NCI-H460 (cell line): ENCODE results near the gene JAKMIP2. TPM values are rescaled to one million over a fixed set of nuclear protein-coding genes. Genes with fewer than 3 reads are reported as not detected.

ENCODE experiments used
- DNase-seq: peaks from one replicate; pipeline ENCODE4 v3.0.0-alpha.2; 2016; ENCODE audit warnings: low read depth; ENCODE audit errors: extremely low read depth
- total RNA-seq: library from RNA; depleted of rRNA; stranded (reverse); fragments of >200 nt; shearing (Covaris generic); gene quantifications from 2 replicates; pipeline ENCODE4 v1.2.3, GENCODE V29; 2014

Gene JAKMIP2
- total RNA-seq, 1 experiment from 2014 or later: 0.79 TPM

DNA sequence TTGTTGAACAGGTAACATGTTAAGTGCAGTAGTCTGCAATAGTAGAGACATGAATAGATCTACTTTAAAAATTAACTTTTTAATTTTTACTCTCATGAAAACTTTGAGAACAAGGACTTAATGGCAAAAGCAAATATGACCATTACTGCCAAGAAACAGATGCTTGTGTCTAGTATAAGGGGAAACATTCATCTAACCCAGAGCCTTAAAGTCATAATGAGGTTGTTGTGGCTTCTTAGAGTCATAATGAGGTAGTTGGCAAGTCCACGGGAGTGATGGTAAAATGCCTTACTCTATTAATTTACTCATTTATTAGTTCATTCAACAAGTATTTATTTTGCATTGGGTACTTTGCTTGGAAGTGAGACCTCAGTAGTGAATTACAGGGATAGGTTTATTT lies 71.5 kb downstream of the JAKMIP2 start:
- no peak for DNase-seq

DNA sequence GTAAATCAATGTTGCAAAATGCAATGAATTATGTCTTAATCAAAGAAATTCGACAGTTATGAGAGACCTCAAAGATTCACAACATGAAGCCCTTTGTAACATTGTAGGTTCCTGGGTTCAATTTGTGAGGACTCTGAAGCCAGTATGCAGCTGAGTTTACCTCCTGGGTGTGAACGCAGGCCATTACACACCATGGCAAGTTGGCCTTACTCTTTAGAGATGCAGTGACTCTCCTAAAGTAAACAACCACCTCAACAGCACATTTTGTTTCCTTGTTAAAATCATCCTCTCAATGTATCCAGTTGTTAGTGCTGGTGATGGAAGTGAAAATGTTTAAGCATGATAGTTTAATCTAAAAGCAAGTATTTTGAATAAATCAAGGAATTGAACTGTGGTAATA lies 73.8 kb downstream of the JAKMIP2 start:
- no peak for DNase-seq

DNA sequence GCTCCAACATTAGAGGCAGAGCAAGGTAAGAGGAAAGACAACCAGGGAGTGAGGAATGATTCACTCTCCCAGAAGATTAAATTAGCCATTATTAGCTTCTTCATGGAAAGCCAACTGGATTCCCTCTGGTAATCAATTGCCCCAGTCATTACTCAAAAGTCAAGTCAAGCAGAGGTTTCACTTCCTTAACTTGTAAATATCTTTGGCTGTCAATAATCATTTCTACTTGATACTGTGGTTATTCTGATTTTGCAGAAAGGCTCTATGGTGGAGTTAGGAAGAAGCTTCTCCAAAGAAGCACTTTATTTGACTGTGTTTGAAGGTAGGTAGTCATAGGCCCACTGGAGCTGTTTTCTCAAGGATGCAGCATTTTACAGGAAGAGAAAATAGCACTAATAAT lies 78.0 kb downstream of the JAKMIP2 start:
- no peak for DNase-seq

DNA sequence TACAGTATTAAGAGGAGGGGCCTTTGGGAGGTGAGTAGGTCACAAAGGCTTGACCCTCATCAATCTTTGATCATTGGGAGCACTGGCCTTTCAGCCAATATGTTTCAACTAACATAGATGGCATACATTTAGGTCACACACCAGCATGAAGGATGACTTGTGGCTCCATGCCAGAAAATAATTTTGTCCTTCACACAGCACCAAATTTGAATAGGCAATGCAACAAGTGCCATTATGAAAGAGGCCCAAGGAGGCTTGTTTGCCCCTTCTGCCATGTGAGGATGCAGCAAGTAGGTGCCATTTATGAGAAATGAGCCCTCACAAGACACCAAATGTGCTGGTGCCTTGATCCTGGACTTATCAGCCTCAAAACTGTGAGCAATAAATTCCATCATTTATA lies 81.1 kb downstream of the JAKMIP2 start:
- DNase-seq: no peak

DNA sequence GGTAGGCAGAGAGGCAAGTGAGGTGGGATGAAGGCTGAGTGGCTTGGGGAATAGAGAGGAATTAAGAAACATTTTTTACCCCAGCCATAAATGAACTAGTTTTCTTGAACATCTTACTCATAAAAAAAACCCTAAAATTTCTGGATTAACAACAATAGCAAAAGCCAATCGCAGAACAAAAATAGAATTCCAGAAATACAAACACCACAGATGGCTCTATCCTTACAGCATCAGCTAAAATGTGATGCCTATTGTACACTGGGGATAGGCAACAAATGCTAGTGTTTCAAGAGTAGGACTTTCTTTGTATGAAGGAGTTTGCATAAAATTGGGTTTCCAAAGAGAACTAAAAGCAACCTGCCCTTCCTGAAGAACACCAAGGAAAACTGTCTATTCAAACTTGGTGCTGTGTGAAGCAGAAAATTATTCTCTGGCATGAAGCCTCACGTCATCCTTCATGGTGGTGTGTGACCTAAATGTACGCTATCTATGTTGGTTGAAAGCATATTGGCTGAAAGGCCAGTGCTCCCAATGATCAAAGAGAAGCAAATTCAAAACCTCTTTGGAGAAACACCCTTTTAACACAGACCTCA lies 82.9 kb downstream of the JAKMIP2 start:
- DNase-seq: no peak

DNA sequence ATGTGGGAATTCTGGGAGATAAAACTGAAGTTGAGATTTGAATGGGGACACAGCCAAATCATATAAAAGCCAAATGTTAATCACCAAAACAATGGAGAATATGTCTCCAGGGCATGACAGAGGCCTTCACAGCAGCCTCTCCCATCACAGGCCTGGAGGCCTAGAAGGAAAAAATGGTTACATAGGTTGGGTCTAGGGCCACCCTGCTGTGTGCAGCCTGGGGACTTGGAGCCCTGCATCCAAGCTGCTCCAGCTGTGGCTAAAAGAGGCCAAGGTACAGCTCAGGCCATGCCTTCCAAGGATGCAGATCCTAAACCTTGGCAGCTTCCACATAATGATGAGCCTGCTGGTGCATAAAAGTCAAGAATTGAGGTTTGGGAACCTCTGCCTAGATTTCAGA lies 85.1 kb downstream of the JAKMIP2 start:
- DNase-seq: no peak

DNA sequence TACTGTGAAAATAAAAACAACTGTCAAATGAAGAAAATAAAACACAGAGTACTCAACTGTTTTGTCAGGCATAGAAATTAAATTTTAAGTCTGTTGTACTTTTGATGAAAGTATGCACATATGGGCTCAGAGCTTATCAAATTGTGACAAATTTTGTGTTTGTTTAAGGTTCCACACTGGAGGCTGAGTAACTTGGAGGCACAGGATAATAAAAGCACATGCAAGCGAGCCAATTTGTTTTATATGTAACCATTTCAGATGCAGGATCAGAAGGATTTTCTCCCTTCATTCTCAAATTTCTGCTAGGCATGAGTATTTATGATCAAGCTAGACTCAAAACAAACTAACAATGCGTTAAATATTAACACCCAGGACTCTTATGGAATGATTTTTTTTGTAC lies 87.8 kb downstream of the JAKMIP2 start:
- DNase-seq: no peak

DNA sequence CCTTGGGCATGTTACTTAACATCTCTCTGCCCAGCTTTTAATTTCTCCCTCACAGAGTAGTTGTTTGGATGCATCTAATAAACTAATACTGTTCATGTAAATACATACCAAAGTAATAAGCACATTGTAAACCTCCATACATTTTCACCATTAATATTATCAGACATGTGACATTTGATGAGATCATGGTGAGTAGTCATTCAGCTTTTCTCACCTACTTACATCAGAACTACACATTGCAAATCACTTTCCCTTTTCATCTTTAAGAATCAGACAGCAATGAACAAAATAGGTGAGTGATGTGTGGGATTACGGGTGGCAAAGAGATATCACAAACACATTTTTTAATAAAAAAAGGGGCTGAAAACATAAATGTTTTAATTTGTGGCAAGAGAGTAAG lies 89.3 kb downstream of the JAKMIP2 start:
- DNase-seq: no peak

DNA sequence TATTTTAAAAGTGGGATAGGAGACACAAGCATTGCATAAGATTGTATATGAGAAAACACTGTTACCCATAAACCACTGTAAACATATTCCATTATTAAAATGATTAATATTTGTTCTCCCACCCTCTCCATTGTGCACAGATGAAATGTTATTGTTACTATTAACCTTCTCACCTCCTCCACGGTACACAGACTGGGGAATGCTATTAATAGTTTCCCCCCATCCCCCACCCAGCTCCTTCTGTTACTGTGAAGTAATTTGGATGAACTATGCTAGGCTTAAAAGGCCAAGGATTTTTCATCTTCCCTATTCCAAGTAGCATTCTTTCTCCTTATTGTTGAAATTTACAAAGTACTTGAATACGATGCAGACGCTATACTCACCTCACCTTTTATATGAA lies 91.4 kb downstream of the JAKMIP2 start:
- DNase-seq: no peak

DNA sequence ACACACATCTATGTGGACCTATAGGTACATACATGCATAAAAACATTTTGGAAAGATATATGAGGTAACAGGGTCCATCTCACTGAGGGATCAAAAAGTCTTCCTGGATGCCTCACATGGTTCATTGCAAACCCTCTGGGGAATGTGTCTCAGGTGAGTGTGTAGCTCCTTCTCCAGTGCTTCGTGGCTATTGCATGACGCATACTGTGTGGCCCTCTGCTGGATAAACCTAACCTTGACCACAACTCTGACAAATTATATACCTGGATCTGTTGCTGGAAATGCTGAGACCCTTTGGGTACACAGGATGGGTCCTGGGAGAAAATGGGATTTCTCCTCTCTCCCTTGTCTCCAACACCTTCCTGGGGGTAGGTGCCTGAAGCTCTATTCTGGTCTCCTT lies 91.9 kb downstream of the JAKMIP2 start:
- DNase-seq: no peak

DNA sequence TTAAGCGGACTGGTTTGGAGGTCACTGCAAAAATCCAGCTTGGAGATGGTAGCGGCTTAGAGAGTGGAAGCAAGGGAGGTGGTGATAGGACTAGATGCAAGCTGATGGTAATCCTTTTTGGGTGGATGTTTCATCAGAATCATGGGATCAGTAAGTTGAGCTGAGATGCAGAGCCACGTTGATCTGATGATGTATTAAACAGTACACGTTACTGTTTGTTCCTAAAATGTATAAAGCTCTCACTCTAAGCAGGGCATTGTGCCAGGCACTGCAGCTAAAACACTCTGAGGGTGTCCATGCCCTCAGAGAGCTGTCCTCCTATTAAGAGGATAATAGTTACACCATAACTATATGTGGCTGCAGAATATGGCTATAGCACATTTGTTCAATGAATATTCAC lies 93.1 kb downstream of the JAKMIP2 start:
- DNase-seq: no peak

DNA sequence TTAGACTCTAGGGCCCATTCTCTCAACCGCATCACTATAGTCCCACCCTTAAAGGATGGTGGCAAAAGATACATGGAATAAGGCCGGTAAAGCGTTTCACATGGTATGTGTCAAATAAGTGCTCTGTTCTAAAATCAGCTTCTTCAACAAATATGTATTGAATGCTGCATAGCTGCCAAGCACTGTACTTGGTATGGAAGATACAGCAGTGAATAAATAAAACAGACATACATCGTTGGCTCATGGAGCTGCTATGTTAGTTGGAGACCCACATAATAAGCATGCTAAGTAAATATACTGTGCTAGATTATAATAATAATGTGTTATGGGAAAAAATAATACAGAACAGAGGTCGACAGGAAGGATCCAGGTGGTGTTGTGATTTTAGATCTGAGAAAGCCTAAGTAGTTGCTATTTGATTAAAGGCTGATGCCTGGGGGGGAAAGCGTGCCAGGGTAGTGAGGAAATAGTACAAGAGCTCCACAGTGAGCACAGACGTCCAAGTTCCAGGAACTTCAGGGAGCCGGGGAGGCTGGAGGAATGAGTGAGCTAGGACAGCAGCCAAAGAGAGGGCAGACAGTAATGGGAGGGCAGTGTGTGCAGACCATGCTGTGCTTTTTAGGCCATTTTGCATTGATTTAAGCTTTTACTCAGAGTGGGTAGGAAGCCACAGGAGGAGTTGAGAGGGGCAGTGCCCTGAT lies 93.7 kb downstream of the JAKMIP2 start:
- no peak for DNase-seq

DNA sequence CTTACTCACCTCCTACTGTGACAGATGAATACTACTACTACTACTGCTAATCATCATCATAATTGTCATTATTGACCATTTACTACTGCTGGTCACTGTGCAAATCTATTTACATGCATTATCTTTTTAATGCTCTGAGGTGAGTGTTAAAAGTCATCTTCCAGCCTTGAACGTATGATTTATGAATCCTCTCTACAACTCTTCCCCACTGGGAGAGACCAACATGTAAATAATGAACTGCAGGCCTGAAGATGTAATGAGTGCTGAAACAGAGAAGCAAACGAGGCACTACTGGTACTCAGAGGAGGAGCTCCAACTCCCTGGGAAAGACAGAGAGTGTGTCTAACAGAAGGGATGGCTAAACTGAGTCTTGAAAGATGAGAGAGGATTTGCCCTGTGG lies 95.4 kb downstream of the JAKMIP2 start:
- DNase-seq: no peak

DNA sequence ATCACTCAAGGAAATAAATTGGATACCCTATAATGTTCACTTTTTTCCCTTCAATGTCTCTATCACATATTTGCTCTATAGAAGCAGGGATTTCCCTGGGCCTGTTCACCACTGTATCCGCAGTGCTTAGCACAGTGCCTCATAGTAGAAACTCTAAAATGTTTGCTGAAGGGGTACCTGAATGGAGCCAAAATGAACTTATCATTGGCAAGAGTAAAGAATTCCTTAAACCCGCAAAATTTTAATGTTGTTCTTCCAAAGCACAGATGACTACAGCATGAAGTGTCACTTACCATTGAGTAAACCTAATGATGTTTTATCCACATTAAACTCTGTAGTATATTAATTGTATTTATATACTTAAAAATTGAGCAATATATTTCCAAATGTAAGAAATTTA lies 96.1 kb downstream of the JAKMIP2 start:
- no peak for DNase-seq

DNA sequence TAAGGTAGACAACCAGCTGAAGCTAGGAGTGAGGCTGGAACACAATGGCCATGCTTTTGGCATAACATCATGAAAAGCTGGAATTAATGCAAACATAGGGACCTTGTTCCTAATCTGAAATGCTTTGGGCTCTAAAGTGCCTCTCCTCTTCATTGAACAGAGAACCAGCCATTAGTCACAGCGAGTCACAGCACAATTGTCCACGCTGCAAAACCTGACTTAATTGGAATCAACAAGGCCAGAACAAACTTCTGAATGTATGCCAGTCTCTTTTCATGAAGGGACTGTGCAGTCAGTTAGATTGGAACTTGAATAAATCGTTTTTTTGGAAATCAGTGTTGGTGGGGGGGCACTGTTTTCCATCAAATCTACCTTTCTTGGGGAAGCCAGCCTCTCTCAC lies 96.5 kb downstream of the JAKMIP2 start:
- no peak for DNase-seq

DNA sequence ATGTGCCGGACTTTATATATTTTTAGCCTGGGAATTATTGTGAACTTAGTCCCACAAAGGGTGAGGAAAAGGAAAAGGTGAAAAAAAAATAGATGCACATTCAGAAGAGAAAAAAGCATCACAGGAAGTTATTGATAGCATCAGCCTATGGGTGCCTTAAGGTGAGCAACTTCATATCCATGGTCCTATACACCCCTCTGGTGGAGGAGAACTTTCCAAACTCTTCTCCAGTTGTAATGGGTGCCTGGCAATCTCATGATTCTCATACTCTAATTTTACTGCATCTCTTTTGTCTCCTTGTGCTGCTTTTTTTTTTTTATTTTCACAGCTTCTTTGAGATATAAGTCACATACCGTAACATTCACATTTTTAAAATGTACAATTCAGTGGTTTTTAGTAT lies 107.4 kb downstream of the JAKMIP2 start:
- no peak for DNase-seq

DNA sequence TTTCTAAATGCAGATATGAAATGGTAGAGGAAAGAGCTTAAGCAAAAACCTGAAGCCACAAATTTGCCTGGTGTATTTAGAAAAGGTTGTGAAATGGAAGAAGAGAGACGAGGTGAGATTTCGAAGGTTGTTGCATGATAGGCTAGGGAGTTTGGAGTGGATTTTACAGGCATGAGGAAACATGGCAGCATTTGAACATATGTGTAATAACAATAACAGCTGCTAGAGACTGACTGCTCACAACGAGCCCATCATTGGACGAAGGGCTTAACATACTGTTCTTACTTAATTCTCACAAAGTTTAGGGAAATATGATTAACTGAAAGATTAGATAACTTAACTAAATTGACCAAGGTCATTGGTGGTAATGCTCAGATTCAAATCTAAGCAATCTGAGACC lies 108.1 kb downstream of the JAKMIP2 start:
- no peak for DNase-seq

DNA sequence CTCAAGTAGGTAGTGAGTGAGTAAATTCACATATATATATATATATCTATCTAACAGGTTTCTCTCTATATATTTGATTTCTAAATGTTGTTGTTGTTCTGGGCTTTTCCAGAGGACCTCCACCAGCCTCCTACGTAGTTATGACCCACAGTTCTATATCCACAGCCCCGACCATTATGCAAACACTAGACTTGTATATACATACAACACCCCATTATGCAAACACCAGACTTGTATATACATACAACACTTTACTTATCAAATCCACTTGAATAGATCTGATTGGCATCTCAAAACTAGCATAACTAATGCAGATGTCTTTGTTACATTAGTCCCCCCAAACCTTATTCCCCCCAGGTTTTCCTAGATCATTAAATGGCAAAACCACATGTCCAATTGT lies 108.7 kb downstream of the JAKMIP2 start:
- DNase-seq: no peak

DNA sequence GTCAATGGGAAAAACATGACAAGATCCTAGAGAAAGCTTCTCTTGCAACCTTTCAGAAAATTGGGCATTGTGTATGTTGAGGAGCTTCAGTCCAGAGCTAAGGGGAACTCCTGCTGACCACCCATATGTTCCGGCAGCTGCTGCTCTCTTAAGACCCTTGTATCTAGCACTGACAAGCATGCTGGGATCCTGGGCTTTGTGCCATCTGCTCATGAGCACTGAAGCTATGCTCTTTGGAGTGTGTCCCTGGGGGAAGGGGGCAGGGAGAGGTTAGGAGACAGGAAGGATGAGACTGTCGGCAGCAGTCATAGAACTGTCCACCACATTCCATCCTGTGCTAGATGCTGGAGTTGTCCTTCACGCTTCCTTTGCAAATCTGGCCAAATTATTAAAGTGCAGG lies 109.3 kb downstream of the JAKMIP2 start:
- no peak for DNase-seq

DNA sequence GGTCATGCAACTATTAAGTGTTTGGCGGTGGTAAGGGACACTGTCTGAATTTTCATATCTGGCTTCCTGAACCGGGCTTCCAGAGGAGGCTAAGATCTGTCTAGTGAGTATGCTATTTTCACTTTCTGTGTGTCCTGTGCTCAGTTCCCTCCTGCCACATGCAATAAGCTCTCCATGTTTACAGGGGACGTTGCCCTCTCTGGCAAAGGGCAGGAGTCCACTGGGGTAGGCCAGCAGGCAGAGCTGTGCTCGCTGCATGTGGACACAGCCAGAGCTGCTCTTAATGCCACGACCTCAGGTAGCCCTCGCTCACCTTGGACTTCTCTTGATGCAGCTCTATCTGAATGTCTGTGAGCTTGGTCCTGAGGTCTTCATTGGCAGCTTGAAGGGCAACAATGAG lies 111.2 kb downstream of the JAKMIP2 start:
- DNase-seq: no peak

DNA sequence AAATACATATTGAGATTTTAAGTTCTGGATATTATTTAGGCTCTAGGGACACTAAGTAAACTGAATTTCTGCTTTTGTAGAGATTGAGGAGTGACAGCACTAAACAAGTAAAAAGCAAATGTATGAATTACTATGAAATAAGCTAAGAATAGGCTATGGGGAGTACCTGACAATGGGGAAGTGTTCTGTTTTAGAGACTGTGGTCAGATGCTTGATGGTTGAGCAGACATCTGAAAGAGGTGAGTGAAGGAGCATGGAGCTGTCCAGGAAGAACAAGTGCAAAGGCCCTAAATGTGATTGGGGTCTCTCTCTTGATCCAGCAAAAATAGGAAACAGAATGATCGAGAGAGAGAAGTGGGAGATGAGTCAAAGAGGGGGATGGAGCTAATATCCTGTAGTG lies 111.7 kb downstream of the JAKMIP2 start:
- DNase-seq: no peak

DNA sequence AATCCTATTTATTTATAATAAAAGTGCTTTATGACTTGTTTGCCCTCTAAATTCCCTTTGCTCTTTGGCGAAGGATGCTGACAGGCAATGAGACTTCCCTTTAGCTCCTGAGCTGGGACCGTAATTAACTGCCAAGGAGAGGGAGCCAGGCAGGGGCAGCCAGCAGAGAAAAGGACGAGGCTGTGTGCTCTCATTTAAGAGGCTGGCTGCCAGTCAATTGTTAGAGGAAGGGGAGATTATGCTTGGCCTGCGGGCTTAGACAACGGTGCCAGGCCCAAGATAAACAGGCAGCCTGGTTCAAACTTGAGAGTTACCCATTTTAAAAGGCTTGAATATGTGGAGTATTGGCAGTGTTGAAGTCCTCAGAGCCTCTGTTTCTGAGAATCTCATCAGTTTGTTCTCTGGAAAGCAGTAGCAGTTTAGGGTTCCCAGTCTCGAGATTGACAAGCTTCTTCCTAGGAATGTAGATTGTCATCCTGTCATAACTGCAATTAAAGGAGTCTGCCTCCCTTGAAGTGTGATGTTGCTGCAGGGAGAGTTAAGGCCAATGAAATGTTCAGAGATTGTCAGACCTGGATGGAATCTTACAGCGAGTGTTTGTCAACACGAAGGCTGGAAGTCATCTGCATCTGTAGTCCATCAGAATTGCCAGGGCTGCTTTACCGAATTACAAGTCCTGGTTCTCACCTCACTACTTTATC lies 113.2 kb downstream of the JAKMIP2 start:
- DNase-seq: no peak
